ENCODE measurements around the gene ENPP6.

ENPP6 gene

GRCh38 chr4:184217634-184218033 is at the start of gene ENPP6:
Gene ENPP6 (minus strand): TSS chr4:184217873. CDS start chr4:184217819, 54 bp downstream.
- no peak for DNase-seq (ENCODE audit: extremely low read depth in 1 of 2, low read depth in 1 of 2)

GRCh38 chr4:184267206-184267608 is 49.5 kb upstream of the ENPP6 start:
- no peak for DNase-seq (ENCODE audit: extremely low read depth in 1 of 2, low read depth in 1 of 2)

GRCh38 chr4:184265546-184266351 is 48.1 kb upstream of the ENPP6 start:
- DNase-seq (ENCODE audit: extremely low read depth in 1 of 2, low read depth in 1 of 2) = no peak

- DNase-seq (ENCODE audit: extremely low read depth in 1 of 2, low read depth in 1 of 2) = peak; percentile 87 to 92
Measured at GRCh38 chr4:184263910-184264732, 46.4 kb upstream of the ENPP6 start.

GRCh38 chr4:184263461-184263860 is 45.8 kb upstream of the ENPP6 start:
- no peak for DNase-seq (ENCODE audit: extremely low read depth in 1 of 2, low read depth in 1 of 2)

- DNase-seq (ENCODE audit: extremely low read depth in 1 of 2, low read depth in 1 of 2) = no peak
Measured at GRCh38 chr4:184262901-184263300, 45.2 kb upstream of the ENPP6 start.

GRCh38 chr4:184261246-184261645 is 43.6 kb upstream of the ENPP6 start:
- DNase-seq (ENCODE audit: extremely low read depth in 1 of 2, low read depth in 1 of 2) = no peak

GRCh38 chr4:184259866-184260265 is 42.2 kb upstream of the ENPP6 start:
- no peak for DNase-seq (ENCODE audit: extremely low read depth in 1 of 2, low read depth in 1 of 2)

- no peak for DNase-seq (ENCODE audit: extremely low read depth in 1 of 2, low read depth in 1 of 2)
Measured at GRCh38 chr4:184259081-184259480, 41.4 kb upstream of the ENPP6 start.

- DNase-seq (ENCODE audit: extremely low read depth in 1 of 2, low read depth in 1 of 2) = no peak
Measured at GRCh38 chr4:184255871-184256642, 38.4 kb upstream of the ENPP6 start.

GRCh38 chr4:184255361-184255760 is 37.7 kb upstream of the ENPP6 start:
- no peak for DNase-seq (ENCODE audit: extremely low read depth in 1 of 2, low read depth in 1 of 2)

- no peak for DNase-seq (ENCODE audit: extremely low read depth in 1 of 2, low read depth in 1 of 2)
Measured at GRCh38 chr4:184253072-184253420, 35.4 kb upstream of the ENPP6 start.

GRCh38 chr4:184252136-184253071 is 34.7 kb upstream of the ENPP6 start:
- DNase-seq (ENCODE audit: extremely low read depth in 1 of 2, low read depth in 1 of 2) = no peak

- no peak for DNase-seq (ENCODE audit: extremely low read depth in 1 of 2, low read depth in 1 of 2)
Measured at GRCh38 chr4:184251670-184251980, 34.0 kb upstream of the ENPP6 start.

- no peak for DNase-seq (ENCODE audit: extremely low read depth in 1 of 2, low read depth in 1 of 2)
Measured at GRCh38 chr4:184250795-184251669, 33.4 kb upstream of the ENPP6 start.

GRCh38 chr4:184248216-184248615 is 30.5 kb upstream of the ENPP6 start:
- DNase-seq (ENCODE audit: extremely low read depth in 1 of 2, low read depth in 1 of 2) = no peak

- DNase-seq (ENCODE audit: extremely low read depth in 1 of 2, low read depth in 1 of 2) = no peak
Measured at GRCh38 chr4:184247421-184247820, 29.7 kb upstream of the ENPP6 start.

- no peak for DNase-seq (ENCODE audit: extremely low read depth in 1 of 2, low read depth in 1 of 2)
Measured at GRCh38 chr4:184246426-184246825, 28.8 kb upstream of the ENPP6 start.

- no peak for DNase-seq (ENCODE audit: extremely low read depth in 1 of 2, low read depth in 1 of 2)
Measured at GRCh38 chr4:184238072-184238745, 20.5 kb upstream of the ENPP6 start.

Measured in activated CD8-positive, alpha-beta memory T cell treated with anti-CD3 and anti-CD28 coated beads for 1 hour (primary cell).